HG02759 (cell line): Measurements from ENCODE around the gene KDM7A.
"Not testable (repeated sequence)": the region's sequence is repeated elsewhere in the genome, so short reads cannot be mapped to it uniquely, and the experiment has no call there.

ENCODE experiments used
- ATAC-seq: cut with Tn5 transposase; IDR thresholded peaks from one replicate; pipeline ENCODE4 v1.9.1; 2021; ENCODE audit warnings: mild to moderate bottlenecking, moderate library complexity; ENCODE audit not compliant: unreplicated experiment

KDM7A gene

DNA sequence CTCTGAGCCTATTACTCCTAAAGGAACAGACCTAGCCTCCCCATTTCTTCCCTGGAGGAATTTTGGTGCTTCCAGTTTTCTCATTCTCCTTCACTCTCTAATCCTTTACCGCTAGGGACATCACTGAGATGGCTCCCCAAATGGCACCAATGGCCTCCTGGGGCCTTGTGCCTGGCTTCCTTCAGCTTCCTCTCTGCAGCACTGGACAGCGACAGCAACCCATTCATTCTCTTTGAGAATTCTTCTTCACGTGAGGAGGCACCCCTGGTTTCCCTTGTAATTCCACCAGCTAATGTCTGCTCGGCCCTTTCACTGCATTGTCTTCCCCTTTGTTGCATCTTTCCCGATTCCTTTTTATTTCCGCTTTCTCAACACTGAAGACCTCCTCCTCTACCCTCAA is 24.6 kb upstream of the KDM7A start:
- no peak for ATAC-seq

DNA sequence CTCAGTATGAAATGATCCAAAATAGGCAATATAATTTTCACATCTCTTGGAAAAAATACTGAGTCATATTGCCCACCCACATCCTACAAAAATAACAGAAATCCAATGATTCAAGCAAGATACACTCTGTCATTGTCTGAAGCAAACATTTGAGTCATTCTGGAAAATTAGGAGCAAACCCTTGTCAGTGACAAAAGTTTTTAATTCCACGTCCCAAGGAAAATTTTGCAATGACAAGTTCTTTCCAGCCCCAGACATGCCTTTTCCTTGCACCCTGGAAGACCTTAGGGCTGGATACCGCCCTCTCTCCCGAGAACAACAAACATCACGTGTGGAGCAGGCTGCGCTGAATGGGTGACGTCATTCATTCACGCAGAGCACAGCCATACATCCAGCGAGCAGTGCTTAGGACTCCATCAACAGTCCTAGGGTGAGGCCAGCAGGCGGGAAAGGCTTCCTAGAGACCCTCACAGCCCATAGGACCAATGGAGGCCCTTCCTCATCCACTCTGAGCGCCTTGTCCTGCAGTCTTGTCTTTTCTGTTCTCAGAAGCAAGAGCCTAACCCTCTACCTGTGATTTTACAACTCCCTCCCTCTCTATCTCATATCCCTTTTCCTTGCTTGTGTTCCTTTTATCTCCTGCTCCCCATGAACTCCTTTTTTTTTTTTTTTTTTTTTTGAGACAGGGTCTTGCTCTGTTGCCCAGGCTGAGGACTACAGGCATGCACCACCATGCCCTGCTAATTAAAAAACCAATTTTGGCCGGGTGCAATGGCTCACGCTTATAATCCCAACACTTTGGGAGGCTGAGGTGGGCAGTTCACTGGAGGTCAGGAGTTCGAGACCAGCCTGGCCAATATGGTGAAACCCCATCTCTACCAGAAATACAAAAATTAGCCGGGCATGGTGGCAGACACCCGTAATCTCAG is 23.5 kb upstream of the KDM7A start:
- no peak for ATAC-seq

DNA sequence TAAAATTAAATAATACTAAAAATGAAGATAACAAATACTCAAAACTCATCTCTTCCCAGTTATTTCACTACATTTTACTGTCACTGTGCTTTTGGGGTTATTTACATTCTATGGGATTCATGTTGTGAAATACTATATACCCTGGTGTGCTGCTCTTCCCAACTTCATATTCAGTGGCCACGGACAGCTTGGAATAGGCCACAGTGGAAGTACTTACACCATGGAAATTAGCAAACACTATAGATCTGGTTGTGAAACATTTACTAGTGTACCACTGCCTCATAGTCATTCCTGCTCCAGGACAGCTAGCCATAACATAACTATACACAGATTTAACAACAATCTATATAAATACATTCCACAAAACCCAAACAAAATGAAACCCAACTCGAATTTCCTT is 21.2 kb upstream of the KDM7A start:
- no peak for ATAC-seq

DNA sequence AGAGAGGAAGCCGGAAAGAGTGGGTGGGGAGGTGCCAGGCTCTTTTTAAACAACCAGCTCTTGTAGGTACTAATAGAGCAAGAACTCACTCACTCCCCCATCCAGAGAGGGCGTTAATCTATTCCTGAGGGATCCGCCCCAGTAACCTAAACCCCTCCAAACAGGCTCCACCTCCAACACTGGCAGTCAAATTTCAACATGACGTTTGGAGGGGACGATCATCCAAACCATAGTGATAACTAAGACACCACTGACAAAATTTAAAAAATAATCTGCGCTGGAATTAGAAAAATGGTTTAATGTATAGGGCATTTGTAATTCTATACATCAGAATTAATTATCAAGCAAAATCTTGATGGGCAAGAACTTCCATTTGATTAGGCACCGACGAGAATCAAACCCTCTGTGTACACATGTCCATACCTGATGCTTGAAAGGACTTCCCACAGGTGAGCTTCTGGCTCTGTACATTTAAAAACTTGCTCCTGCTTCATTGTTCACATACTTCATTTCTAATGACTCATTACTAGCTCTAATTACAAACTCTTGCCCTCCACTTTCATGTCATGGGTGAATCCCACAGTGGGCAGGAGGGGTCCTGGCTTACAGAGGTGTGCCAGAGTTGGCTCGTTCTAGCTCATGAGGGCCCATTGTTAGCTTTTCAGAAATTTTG is 20.6 kb upstream of the KDM7A start:
- no peak for ATAC-seq

DNA sequence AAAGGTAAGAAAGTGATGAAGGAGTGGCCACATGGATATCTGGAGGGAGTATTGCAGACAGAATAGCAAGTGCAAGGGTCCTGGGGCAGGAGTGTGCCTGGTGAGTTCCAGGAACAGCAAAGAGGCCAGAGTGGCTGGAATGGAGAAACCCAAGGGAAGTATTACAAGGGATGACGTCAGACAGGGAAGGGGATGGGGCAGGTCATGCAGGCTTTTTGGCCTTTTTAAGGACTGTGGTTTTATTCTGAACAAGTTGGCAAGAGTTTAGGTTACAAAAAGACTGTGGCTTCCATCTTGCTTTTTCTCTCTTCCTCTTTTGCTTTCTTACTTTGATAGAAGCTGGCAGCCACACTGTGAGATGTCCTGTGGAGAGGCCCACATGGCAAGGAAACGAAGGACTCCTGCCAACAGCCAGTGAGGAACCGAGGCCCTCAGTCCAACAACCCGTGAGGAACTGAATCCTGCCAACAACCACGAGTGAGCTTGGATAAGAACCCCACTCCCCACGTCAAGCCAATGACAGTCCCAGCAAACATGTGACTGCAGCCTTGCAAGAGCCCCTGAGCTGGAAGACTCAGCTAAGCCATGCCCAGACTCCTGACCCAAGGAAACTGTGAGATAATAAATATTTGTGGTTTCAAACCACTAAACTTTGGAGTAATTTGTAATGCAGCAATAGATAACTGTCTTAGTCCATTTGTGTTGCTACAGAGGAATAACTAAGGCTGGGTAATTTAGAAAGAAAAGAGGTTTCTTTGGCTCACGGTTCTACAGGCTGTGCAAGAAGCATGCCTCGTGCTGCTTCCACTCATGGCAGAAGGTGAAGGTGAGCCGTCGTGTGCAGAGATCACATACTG is 19.8 kb upstream of the KDM7A start:
- no peak for ATAC-seq

DNA sequence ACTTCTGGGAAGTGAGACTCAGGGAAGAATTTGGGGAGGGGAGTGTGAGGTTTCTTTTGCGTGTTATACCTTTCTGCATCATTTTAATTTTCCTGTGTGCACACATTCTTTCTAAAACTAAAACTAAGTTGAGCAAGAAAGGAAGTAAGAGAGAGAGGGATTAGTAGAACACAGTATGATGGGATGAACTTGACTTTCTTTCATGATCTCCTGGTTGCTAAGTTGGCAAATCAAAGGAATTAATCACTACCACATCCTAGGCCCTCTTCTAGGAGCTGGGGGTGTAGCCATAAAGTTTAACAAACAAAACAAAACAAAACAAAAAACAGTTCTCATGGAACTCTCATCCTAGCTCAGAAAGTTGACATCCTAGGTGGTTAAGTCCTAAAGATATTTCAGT is 19.1 kb upstream of the KDM7A start:
- no peak for ATAC-seq

DNA sequence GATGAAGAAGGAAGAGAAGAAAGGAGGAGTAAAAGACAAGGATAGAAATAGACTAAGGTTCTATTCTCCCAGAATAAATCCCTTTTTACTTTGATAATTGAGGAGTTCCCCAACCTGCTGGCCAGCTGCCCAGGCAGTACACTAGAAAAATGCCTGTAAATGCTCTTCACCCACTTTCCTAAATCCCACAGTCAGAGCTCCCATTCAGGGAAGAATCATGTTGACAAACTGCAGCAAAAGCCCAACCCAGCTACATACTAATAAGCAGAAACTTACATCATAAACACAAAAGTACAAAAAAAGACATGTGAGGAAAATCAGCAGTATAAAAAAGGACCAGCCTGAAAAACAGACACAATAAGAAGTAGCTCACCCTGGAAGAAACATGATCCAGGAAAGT is 15.8 kb upstream of the KDM7A start:
- ATAC-seq = no peak

DNA sequence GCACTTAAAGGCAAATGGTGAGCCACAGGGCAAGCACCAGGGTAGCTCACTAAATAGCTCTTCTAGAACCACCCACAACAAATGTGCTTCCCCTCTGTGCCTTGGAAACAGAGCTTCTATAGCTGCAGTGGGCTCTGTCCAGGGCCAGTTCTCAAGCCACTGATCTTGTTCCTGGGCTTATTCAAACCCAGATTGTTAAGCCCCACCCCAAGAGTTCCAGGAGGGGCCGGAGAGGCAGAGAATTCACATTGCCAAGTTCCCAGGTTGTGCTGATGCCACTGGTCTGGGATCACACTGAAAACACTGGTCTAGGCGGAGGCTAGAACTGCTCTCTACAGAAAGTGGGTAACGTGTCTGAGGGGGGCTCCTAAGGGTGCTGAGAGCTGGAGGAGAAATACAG is 15.4 kb upstream of the KDM7A start:
- no peak for ATAC-seq

DNA sequence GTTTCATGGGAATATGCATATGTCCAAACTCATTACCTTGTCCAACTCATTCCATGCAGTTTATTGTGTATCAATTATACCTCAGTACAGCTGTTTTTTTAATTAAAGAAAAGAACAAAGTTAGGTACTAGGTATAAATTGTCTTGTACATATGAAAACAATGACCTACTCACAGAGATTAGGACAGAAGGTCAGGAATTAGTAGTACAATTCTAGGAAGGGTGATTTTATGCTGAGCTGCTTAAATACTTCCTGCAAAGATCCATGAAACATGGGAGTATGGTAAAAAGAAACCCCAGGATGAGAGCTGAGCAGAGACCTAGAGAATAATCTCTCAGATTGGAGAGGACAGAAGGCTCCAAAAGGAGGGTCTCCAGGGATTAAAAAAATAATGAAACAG is 13.8 kb upstream of the KDM7A start:
- no peak for ATAC-seq

DNA sequence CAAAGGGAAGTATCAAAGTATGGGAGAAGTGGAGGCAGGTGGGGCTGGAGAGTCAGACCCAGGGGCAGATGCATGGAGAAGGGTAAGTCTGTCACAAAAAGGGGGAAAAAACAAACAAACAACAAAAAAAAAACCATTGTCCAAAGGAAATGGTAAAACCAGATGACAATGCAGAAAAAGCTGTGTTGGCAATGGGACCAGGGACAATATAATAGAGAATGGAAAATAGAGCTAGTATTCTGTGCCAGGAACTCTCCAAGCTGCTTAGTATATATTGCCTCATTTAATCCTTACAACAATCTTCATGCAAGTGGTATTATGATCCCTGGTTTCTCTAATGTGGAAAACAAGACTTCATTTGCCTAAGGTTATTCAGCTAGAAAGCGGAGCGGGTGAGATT is 13.1 kb upstream of the KDM7A start:
- ATAC-seq = no peak

DNA sequence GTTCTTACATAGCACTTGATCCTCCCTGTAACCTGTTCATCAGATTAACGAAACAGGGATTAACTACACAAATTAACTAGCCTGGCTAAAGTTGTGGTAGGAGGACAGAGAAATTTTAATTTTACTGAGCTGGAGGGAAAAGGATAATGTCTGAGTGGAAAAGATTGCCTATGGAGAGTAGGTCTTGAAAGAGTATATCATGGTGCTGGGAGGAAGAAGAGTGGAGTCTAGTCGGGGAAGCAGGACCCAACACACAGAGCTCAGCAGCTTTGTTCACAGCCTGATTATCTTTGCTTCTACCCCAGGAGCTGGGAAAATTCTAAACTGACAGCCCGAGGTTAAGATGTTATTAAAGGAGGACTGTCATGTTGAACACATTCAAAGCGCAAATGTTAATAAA is 6.1 kb upstream of the KDM7A start:
- ATAC-seq = no peak

DNA sequence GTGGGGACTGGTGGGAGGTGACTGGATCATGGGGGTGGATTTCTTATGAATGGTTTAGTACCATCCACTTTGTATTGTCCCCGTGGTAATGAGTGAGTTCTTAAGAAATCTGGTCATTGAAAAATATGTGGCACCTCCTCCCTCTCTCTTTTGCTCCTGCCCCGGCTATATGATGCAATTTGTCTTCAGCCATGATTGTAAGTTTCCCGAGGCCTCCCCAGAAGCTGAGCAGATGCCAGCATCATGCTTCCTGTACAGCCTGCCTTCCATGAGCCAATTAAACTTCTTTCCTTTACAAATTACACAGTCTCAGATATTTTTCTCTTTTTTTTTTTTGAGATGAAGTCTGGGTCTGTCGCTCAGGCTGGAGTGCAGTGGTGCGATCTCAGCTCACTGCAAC is 2.6 kb upstream of the KDM7A start:
- ATAC-seq = no peak

DNA sequence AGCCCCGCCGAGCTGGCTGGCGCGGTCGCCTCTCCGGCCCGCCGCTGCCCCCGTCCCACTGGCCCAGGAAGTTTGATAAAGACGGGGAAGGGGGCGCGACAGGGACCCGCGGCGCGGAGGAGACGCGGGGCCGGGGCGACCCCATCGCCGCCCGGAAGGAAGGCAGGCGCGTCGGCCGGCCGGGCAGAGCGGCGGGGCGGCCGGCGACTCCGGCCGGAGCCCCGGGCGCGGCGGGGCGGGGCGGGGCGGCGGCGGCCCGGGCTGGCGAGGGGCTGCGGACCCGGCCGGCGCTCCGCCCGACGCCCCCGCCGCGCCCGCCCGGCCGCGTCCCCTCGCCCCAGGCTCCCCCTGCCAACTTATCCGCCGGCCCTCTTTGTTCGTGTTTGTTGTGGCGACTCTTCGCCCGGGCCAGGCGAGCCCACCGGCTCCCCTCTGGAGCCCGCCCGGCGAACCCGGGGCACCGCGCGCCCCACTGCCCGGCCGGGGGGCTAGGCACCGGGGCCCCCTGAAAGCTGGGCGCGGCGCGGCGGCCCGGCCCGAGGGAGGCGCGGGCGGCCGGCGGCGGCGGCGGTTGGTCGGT is 571 bp downstream of the KDM7A start:
- peak; percentile 5 for ATAC-seq

DNA sequence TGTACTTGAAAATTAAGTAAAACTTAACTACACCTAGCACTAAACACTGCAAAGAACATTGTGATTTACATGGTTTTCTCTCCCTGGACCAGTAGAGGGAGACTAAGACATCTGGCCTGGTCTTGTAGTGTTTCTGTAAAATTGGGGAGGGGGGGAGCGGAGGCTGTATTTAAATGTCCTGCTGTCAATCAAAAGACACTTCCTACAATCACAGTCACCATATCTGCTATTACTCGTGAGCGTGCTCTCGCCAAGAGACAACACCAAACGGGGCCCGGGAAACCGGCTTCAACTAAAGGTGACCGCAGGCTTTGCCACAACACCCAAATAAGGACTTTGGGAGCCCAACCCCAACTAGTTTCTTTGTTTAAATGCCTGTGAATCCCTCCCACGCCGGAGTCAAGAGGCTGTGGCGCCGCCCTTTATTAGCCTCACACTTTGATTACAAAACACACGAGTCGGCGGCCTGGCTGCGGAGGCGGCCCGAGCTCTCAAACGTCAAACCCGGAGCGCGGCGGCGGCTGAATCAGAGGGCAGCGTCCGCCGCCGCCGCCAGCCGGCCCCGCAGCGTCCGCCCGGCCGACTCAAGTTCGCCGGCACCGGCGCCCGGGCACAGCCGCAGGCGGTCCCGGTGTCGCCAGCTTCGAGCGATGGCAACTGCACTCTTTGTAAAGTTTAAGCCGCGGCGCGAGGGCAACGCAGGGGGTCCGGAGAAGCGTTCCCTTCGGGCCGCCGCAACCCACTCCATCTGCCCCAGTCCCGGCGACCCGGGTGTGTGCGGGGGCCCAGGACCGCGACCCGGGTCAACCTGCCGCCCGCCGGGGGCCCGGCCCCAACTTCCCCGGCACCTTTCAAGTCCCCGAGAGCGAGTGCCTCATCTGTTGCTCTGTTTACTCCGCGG is 1.3 kb downstream of the KDM7A start:
- ATAC-seq = peak; percentile 48

DNA sequence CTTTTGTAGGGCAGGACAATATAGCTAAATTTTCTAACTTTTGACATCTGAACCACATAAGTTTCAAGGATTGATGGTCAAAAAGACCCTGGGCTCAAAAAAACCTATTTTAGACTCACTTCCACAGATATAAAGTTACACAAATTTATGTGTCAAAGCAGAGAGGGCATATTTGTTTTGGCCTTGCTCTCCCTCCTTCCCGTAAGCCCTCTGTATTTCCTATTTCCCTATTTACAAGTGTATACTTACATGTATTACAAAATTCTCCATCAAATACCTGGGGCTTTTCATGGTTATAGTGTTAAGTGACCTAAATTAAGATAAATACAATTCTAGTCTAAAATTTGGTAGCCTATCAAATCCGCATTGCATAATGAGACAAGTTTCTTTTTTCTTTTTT is 2.6 kb downstream of the KDM7A start:
- no peak for ATAC-seq

DNA sequence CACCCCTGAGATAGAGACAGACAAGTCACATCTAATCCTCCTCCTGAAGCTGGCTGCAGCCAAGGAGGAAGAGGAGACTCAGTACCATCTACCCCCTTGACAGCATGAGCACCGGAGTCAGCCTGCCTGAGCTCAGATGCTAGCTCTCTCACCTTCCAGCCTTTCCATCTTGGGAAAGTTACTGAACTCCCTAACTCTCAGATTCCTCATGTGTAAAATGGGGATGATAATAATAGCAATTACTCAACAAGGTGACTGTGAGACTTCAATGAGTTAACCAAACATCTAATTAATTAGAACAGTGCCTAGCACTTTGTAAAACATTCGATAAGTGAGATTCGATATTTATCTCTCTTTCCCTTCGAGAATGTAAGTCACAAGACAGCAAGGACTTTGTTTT is 6.4 kb downstream of the KDM7A start:
- ATAC-seq = no peak

DNA sequence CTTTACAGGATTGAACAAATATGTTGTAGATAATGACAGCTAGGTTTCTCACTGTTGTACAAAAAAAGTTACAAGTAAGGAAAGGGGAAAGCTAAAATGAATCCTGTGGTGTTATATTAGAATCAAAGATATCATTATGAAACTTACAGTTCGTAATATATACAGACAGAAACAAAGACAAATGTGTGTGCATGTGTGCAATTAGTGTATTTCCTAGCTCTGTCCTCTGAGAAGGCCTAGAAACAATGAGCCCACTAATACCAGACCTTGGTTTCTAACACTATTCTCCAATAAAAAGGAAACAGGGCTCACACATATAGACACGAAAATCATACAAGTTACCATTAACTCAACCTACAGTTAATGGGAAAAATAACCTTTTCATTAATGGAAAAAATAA is 8.0 kb downstream of the KDM7A start:
- ATAC-seq = no peak

DNA sequence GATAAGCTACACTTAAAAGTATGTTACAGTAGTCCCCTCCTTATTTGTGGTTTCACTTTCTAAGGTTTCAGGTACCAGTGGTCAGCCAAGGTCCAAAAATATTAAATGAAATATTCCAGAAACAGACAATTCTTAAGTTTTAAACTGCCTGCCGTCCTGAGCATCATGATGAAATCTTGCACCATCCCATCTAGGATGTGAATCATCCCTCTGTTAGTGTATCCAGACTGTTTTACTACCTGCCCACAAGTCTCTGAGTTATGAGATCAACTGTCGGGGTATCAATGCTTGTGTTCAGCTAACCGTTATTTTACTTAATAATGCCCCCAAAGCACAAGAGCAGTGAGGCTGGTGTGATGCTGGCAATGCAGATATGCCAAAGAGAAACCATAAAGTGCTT is 11.4 kb downstream of the KDM7A start:
- no peak for ATAC-seq

DNA sequence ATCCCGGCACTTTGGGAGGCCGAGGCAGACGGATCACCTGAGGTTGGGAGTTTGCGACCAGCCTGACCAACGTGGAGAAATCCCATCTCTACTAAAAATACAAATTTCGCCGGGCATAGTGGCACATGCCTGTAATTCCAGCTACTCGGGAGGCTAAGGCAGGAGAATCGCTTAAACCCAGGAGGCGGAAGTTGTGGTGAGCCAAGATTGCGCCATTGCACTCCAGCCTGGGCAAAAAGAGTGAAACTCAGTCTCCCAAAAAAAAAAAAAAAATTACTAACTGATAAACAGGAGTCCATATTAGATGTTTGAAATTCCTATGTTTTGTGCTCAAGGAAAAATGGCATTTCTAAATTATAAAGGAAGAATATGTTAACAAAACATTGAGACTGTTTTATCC is 14.7 kb downstream of the KDM7A start:
- ATAC-seq = not testable (repeated sequence)

DNA sequence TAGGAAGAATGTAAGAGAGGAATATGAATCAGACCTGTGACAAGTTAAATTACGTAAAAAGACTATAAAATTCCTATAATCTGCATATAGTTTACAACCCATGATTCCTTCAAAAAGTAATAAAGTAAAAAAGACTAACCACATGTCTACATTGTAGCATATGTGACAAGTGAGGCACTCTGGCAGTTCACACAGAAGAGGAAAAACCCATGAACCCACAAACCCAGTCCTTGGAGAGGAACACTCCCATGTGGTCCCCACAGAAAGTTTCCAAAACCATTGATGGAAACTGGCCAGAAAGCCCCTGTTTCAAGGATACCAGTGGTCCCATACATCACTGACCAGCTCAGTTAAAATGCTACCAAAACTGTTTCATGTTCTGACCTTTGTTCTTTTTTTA is 15.7 kb downstream of the KDM7A start:
- ATAC-seq = no peak
